Fibroblast of skin of abdomen (primary cell): ENCODE measurements around the gene SDK2.

Source experiments
- DNase-seq: peaks from one replicate; pipeline ENCODE4 v3.0.0-alpha.2; 2013

The SDK2 gene

GRCh38 chr17:73630965-73631595 lies 13.2 kb downstream of the SDK2 start:
- DNase-seq, result no peak

GRCh38 chr17:73630531-73630930 lies 13.7 kb downstream of the SDK2 start:
- DNase-seq, result no peak

GRCh38 chr17:73628642-73629552 lies 15.3 kb downstream of the SDK2 start:
- DNase-seq, result peak; percentile 12

- no peak for DNase-seq
Observed at GRCh38 chr17:73625991-73626673, 18.1 kb downstream of the SDK2 start.

- no peak for DNase-seq
Observed at GRCh38 chr17:73625006-73625405, 19.2 kb downstream of the SDK2 start.

GRCh38 chr17:73624496-73624988 lies 19.7 kb downstream of the SDK2 start:
- DNase-seq, result no peak

GRCh38 chr17:73623818-73624217 lies 20.4 kb downstream of the SDK2 start:
- DNase-seq, result no peak

GRCh38 chr17:73623247-73623646 lies 21.0 kb downstream of the SDK2 start:
- no peak for DNase-seq

GRCh38 chr17:73622381-73622780 lies 21.9 kb downstream of the SDK2 start:
- no peak for DNase-seq

- no peak for DNase-seq
Observed at GRCh38 chr17:73621685-73622084, 22.6 kb downstream of the SDK2 start.

GRCh38 chr17:73620414-73620813 lies 23.8 kb downstream of the SDK2 start:
- DNase-seq, result no peak

- DNase-seq, result no peak
Observed at GRCh38 chr17:73617501-73617900, 26.7 kb downstream of the SDK2 start.

GRCh38 chr17:73616873-73617404 lies 27.3 kb downstream of the SDK2 start:
- no peak for DNase-seq

GRCh38 chr17:73616120-73616872 lies 27.9 kb downstream of the SDK2 start:
- no peak for DNase-seq

- DNase-seq, result no peak
Observed at GRCh38 chr17:73614256-73614655, 30.0 kb downstream of the SDK2 start.

GRCh38 chr17:73613271-73614233 lies 30.7 kb downstream of the SDK2 start:
- no peak for DNase-seq

- no peak for DNase-seq
Observed at GRCh38 chr17:73612031-73612472, 32.2 kb downstream of the SDK2 start.

- no peak for DNase-seq
Observed at GRCh38 chr17:73611630-73612029, 32.6 kb downstream of the SDK2 start.

- DNase-seq, result no peak
Observed at GRCh38 chr17:73610331-73610911, 33.8 kb downstream of the SDK2 start.

- no peak for DNase-seq
Observed at GRCh38 chr17:73609758-73610157, 34.5 kb downstream of the SDK2 start.

- no peak for DNase-seq
Observed at GRCh38 chr17:73609060-73609459, 35.2 kb downstream of the SDK2 start.
